GM12865 (cell line): ENCODE measurements around the gene NAMPT.

Experiments
- DNase-seq: peaks from one replicate; pipeline ENCODE4 v3.0.0; 2010; ENCODE audit warnings: low read depth
- H3K4me3 ChIP-seq: 2 replicates; pipeline ENCODE4 v1.5.1; 2011; ENCODE audit warnings: mild to moderate bottlenecking, low read depth, low read length, control low read depth
- TF ChIP-seq, protein P1 (sequence below): IDR thresholded peaks from 2 replicates; pipeline ENCODE4 v1.5.1; 2011; ENCODE audit warnings: low read length, control low read depth, low read depth, inconsistent platforms; ENCODE audit not compliant: insufficient read depth; ENCODE audit errors: missing control alignments

NAMPT gene

DNA sequence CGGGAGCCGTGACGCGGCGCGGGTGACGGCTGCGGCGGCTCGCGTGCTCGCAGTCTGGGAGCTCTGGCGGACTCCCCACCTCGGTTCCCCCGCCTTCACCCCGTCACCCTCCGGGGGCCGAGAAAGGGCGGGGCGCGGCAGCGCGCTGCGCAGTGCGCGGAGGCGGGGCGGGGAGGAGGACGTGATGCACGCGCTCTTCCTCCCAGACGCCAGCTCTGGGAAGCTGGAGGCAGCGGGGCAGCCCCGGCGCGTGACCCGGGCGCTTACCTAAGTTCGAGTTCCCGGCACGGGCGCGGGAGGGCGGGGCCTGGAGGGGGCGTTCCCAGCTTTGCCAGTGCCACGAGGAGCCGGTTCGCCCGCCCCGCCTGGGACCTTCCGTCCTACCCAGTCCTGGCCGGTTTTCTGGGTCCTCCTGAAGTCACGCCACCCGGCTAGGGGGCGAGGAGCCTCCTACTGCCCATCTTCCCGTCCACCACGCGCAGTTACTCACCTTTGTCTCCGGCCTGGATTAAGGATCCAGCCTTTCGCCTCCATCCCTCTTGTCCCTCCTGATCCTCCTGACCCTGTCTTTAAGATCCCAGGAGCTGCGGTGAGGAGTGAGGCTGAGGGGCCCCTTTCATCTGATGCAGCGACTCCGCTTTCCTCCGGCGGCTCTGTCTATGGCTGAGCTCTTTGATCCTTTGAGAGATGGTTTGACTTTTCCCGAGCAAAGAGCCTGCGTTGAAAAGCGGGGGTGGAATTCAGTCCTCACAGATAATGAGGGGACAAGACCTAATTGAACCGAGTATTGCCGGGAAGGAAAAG is 470 bp upstream of the NAMPT start:
- peak overlapping the region; percentile 85 for H3K4me3 ChIP-seq
- TF ChIP-seq, protein P1, sequence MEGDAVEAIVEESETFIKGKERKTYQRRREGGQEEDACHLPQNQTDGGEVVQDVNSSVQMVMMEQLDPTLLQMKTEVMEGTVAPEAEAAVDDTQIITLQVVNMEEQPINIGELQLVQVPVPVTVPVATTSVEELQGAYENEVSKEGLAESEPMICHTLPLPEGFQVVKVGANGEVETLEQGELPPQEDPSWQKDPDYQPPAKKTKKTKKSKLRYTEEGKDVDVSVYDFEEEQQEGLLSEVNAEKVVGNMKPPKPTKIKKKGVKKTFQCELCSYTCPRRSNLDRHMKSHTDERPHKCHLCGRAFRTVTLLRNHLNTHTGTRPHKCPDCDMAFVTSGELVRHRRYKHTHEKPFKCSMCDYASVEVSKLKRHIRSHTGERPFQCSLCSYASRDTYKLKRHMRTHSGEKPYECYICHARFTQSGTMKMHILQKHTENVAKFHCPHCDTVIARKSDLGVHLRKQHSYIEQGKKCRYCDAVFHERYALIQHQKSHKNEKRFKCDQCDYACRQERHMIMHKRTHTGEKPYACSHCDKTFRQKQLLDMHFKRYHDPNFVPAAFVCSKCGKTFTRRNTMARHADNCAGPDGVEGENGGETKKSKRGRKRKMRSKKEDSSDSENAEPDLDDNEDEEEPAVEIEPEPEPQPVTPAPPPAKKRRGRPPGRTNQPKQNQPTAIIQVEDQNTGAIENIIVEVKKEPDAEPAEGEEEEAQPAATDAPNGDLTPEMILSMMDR = no peak
- DNase-seq = peak; percentile 99

- DNase-seq = peak; percentile 54
- peak overlapping the region; percentile 94 for H3K4me3 ChIP-seq
- TF ChIP-seq, protein P1 = no peak
These were observed 711 bp downstream of the NAMPT start for GRCh38 chr7:106283831-106284713.

- peak overlapping the region; percentile 94 for H3K4me3 ChIP-seq
- TF ChIP-seq, protein P1 = no peak
- DNase-seq = no peak
These were observed 1.3 kb downstream of the NAMPT start for GRCh38 chr7:106283501-106283830.

- TF ChIP-seq, protein P1 = no peak
- DNase-seq = no peak
- H3K4me3 ChIP-seq = peak overlapping the region; percentile 94
These were observed 1.9 kb downstream of the NAMPT start for GRCh38 chr7:106282852-106283251.

DNA sequence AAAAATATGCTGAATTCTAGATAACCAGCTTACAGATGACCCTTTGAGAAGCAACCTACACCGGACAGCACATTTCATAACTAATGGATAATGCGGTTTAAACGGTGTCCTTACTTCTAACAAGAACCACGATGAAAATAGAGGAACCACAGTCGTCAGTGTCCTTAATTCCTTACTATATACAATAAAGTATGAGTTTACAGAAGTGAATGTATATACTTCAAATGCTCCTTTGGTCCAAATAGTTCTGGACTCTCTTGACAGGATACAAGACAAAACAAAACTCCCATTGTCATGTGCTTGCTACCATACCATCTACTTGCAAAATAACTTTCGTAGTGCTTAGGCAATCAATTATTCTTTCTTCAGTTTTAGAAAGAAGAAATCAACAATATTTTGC is 2.4 kb downstream of the NAMPT start:
- peak overlapping the region; percentile 94 for H3K4me3 ChIP-seq
- DNase-seq = peak; percentile 18
- TF ChIP-seq, protein P1 = no peak

DNA sequence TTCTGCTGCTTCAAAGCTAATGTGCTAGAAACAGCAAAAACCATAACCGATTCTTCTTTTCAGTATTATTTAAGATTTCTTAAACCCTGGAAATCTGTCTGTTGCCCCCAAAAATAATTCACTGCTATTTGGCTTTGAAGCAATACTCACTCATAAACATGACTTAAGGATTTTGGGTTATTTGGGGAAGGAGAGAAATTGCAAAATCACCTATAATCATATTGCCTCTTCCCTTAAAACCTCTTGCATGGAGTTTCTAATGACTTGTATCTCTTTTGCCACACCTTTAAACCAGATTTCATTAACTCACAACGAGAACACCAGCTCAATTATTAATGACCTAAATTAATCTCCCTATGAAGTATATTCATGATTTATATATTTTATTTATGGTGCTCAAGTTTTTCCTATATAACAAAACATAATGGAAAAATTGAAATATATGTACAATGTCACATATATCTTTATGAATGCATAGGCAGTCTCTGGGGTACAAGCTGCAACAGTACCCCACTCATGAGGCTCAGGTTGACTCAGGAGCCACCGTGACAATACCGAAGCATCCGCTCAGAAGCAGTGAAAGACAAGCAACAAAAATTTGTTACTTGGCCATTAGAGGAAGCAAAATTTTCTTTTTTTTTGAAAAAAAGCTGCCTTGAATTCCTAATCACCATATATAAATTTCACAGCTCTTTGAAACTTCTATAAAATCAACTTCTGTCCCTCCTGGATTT is 3.0 kb downstream of the NAMPT start:
- TF ChIP-seq, protein P1 = no peak
- peak; percentile 38 for DNase-seq
- H3K4me3 ChIP-seq = peak overlapping the region; percentile 94
